HCT116 (cell line): ENCODE data around the gene SNX10.

ENCODE experiments used
- ELF1 ChIP-seq: IDR thresholded peaks from 2 replicates; pipeline ENCODE4 v1.6.1; 2012; ENCODE audit warnings: low read depth, borderline replicate concordance
- EZH2 ChIP-seq: fragments of 200-600 bp; sonication (generic); IDR thresholded peaks from 2 replicates; pipeline ENCODE4 v1.6.1; 2017; ENCODE audit warnings: antibody characterized with exemption, mixed run types
- JUND ChIP-seq: IDR thresholded peaks from 2 replicates; pipeline ENCODE4 v1.6.1; 2012
- POLR2A ChIP-seq: IDR thresholded peaks from 2 replicates; pipeline ENCODE4 v1.7.0; 2011; ENCODE audit warnings: borderline replicate concordance; ENCODE audit not compliant: insufficient read depth, insufficient read length; ENCODE audit errors: extremely low read depth
- POLR2AphosphoS5 ChIP-seq: IDR thresholded peaks from 2 replicates; pipeline ENCODE4 v1.6.1; 2011; ENCODE audit warnings: mild to moderate bottlenecking, low read depth, low read length, moderate library complexity
- YY1 ChIP-seq: IDR thresholded peaks from 2 replicates; pipeline ENCODE4 v1.6.1; 2011; ENCODE audit warnings: low read length, low read depth, moderate library complexity, mild to moderate bottlenecking; ENCODE audit not compliant: insufficient replicate concordance; ENCODE audit errors: extremely low read depth
- ZNF274 ChIP-seq: fragments of 200-500 bp; sonication (Bioruptor generic); IDR thresholded peaks from 2 replicates; pipeline ENCODE4 v1.6.1; 2014; ENCODE audit warnings: mild to moderate bottlenecking, low read depth, low read length, inconsistent platforms
- TF ChIP-seq, protein P1 (sequence below), 3 experiments: fragments of 200-600 bp in 1 of 3; sonication (generic) in 1 of 3; IDR thresholded peaks in 2 of 3; conservative IDR thresholded peaks in 1 of 3; 2 replicates each; pipeline ENCODE4 v1.5.1; 2012 to 2017; ENCODE audit warnings: low read depth in 2 of 3, low read length in 2 of 3, antibody characterized with exemption in 1 of 3, borderline replicate concordance in 1 of 3, control low read depth in 1 of 3, mild to moderate bottlenecking in 1 of 3, mixed read lengths in 1 of 3, mixed run types in 1 of 3, moderate library complexity in 1 of 3; ENCODE audit not compliant: insufficient read depth in 1 of 3
- TF ChIP-seq, protein P2 (sequence below): IDR thresholded peaks from 2 replicates; pipeline ENCODE4 v1.6.1; 2012; ENCODE audit warnings: low read depth
- TF ChIP-seq, protein P3 (sequence below): IDR thresholded peaks from 2 replicates; pipeline ENCODE4 v1.6.1; 2012

DNA sequence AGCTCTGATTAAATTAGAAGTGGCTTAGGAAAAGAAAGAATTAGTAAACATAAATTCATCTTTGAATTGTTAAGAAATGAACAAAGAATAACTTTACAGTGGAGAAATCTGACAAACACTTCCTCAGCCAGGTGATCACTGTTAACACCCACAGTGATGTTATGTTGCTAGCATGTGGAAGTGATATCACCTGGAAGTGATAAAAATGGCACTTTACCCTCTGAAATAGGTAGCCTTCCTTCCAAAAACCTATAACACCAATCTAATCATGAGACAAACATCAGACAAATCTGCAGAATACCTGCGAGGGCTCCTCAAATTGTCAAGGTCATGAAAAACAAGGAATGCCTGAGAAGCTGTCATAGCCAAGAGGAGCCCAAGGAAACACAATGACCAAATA, 59.5 kb downstream of the SNX10 start:
- TF ChIP-seq, protein P1, sequence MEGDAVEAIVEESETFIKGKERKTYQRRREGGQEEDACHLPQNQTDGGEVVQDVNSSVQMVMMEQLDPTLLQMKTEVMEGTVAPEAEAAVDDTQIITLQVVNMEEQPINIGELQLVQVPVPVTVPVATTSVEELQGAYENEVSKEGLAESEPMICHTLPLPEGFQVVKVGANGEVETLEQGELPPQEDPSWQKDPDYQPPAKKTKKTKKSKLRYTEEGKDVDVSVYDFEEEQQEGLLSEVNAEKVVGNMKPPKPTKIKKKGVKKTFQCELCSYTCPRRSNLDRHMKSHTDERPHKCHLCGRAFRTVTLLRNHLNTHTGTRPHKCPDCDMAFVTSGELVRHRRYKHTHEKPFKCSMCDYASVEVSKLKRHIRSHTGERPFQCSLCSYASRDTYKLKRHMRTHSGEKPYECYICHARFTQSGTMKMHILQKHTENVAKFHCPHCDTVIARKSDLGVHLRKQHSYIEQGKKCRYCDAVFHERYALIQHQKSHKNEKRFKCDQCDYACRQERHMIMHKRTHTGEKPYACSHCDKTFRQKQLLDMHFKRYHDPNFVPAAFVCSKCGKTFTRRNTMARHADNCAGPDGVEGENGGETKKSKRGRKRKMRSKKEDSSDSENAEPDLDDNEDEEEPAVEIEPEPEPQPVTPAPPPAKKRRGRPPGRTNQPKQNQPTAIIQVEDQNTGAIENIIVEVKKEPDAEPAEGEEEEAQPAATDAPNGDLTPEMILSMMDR (IDR thresholded peaks at IDR 0.05 in 2 of 3, conservative IDR thresholded peaks at IDR 0.05 in 1 of 3; ENCODE audit: borderline replicate concordance in 1 of 3, insufficient read depth in 1 of 3, low read depth in 2 of 3, low read length in 2 of 3): no peak
- TF ChIP-seq POLR2AphosphoS5: no peak
- TF ChIP-seq YY1: no peak
- no peak for TF ChIP-seq EZH2
- TF ChIP-seq POLR2A: no peak
- TF ChIP-seq, protein P2, sequence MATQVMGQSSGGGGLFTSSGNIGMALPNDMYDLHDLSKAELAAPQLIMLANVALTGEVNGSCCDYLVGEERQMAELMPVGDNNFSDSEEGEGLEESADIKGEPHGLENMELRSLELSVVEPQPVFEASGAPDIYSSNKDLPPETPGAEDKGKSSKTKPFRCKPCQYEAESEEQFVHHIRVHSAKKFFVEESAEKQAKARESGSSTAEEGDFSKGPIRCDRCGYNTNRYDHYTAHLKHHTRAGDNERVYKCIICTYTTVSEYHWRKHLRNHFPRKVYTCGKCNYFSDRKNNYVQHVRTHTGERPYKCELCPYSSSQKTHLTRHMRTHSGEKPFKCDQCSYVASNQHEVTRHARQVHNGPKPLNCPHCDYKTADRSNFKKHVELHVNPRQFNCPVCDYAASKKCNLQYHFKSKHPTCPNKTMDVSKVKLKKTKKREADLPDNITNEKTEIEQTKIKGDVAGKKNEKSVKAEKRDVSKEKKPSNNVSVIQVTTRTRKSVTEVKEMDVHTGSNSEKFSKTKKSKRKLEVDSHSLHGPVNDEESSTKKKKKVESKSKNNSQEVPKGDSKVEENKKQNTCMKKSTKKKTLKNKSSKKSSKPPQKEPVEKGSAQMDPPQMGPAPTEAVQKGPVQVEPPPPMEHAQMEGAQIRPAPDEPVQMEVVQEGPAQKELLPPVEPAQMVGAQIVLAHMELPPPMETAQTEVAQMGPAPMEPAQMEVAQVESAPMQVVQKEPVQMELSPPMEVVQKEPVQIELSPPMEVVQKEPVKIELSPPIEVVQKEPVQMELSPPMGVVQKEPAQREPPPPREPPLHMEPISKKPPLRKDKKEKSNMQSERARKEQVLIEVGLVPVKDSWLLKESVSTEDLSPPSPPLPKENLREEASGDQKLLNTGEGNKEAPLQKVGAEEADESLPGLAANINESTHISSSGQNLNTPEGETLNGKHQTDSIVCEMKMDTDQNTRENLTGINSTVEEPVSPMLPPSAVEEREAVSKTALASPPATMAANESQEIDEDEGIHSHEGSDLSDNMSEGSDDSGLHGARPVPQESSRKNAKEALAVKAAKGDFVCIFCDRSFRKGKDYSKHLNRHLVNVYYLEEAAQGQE: no peak
- TF ChIP-seq ZNF274: no peak
- TF ChIP-seq, protein P3, sequence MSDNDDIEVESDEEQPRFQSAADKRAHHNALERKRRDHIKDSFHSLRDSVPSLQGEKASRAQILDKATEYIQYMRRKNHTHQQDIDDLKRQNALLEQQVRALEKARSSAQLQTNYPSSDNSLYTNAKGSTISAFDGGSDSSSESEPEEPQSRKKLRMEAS: no peak
- no peak for TF ChIP-seq ELF1
- no peak for TF ChIP-seq JUND
